HEK293 (cell line): ENCODE results near the gene CEBPB.

Experiments used
- CTCF ChIA-PET: fragments of 350-600 bp; formaldehyde crosslinking; extraction: SDS; loops from one replicate; lab custom pipeline; 2021; ENCODE audit warnings: antibody characterized with exemption; lab: Yijun Ruan, JAX
- POLR2A ChIA-PET: fragments of 300-600 bp; formaldehyde crosslinking; extraction: SDS; loops from one replicate; lab custom pipeline; 2020; ENCODE audit warnings: antibody characterized with exemption, inconsistent platforms; lab: Yijun Ruan, JAX
- H3K27ac ChIP-seq: fragments of 200-500 bp; sonication (Bioruptor generic); 2 replicates; pipeline ENCODE4 v1.5.1; 2014; ENCODE audit warnings: low read depth, low read length, control low read depth, inconsistent platforms; ENCODE audit errors: extremely low read depth
- H3K36me3 ChIP-seq, 2 experiments: fragments of 200-500 bp in 1 of 2; sonication (Bioruptor generic) in 1 of 2; 1 replicate in 1 of 2; 2 replicates in 1 of 2; pipeline ENCODE4 v1.5.1; 2014 to 2017; ENCODE audit warnings: inconsistent platforms in 2 of 2, low read length in 2 of 2; ENCODE audit not compliant: control insufficient read depth in 2 of 2, insufficient read depth in 1 of 2
- H3K4me1 ChIP-seq: fragments of 200-500 bp; sonication (Bioruptor generic); 2 replicates; pipeline ENCODE4 v1.5.1; 2014; ENCODE audit warnings: mild to moderate bottlenecking, low read length, inconsistent platforms; ENCODE audit not compliant: control insufficient read depth, insufficient read depth
- H3K4me3 ChIP-seq: 2 replicates; pipeline ENCODE4 v1.5.1; 2011; ENCODE audit warnings: low read depth, mild to moderate bottlenecking, control low read depth, low read length, moderate library complexity
- H3K9me3 ChIP-seq: fragments of 200-500 bp; sonication (Bioruptor generic); 2 replicates; pipeline ENCODE4 v1.5.1; 2014; ENCODE audit warnings: low read depth, low read length, inconsistent platforms; ENCODE audit not compliant: control insufficient read depth, insufficient read depth
- FEZF1 ChIP-seq: fragments of 450-650 bp; formaldehyde crosslinking; IDR thresholded peaks from 2 replicates; pipeline ENCODE4 v1.5.1; 2016; ENCODE audit warnings: missing biosample characterization, missing genetic modification characterization
- GLIS2 ChIP-seq: fragments of 450-650 bp; formaldehyde crosslinking; IDR thresholded peaks from 2 replicates; pipeline ENCODE4 v1.5.1; 2016; ENCODE audit warnings: missing biosample characterization, missing genetic modification characterization
- MZF1 ChIP-seq: fragments of 450-650 bp; formaldehyde crosslinking; IDR thresholded peaks from 2 replicates; pipeline ENCODE4 v1.5.1; 2017; ENCODE audit warnings: missing biosample characterization, missing genetic modification characterization, borderline replicate concordance
- PRDM10 ChIP-seq: fragments of 450-650 bp; formaldehyde crosslinking; IDR thresholded peaks from 2 replicates; pipeline ENCODE4 v1.5.1; 2016; ENCODE audit warnings: missing biosample characterization, missing genetic modification characterization
- ZBTB17 ChIP-seq: fragments of 450-650 bp; formaldehyde crosslinking; IDR thresholded peaks from 2 replicates; pipeline ENCODE4 v1.5.1; 2016; ENCODE audit warnings: missing biosample characterization, missing genetic modification characterization
- ZFP69B ChIP-seq: fragments of 450-650 bp; formaldehyde crosslinking; IDR thresholded peaks from 2 replicates; pipeline ENCODE4 v1.5.1; 2016; ENCODE audit warnings: missing biosample characterization, missing genetic modification characterization
- ZIC2 ChIP-seq: fragments of 450-650 bp; formaldehyde crosslinking; IDR thresholded peaks from 2 replicates; pipeline ENCODE4 v1.5.1; 2016; ENCODE audit warnings: missing biosample characterization, missing genetic modification characterization
- ZNF132 ChIP-seq: fragments of 450-650 bp; formaldehyde crosslinking; IDR thresholded peaks from 2 replicates; pipeline ENCODE4 v1.5.1; 2017; ENCODE audit warnings: missing biosample characterization, missing genetic modification characterization, borderline replicate concordance
- ZNF133 ChIP-seq: fragments of 450-650 bp; formaldehyde crosslinking; IDR thresholded peaks from 2 replicates; pipeline ENCODE4 v1.5.1; 2016; ENCODE audit warnings: missing biosample characterization, missing genetic modification characterization
- ZNF138 ChIP-seq: fragments of 450-650 bp; formaldehyde crosslinking; IDR thresholded peaks from 2 replicates; pipeline ENCODE4 v1.5.1; 2016; ENCODE audit warnings: missing biosample characterization, missing genetic modification characterization, borderline replicate concordance
- ZNF366 ChIP-seq: fragments of 450-650 bp; formaldehyde crosslinking; conservative IDR thresholded peaks from 2 replicates; pipeline ENCODE4 v1.5.1; 2016; ENCODE audit warnings: missing biosample characterization, missing genetic modification characterization
- ZNF585B ChIP-seq: fragments of 450-650 bp; formaldehyde crosslinking; IDR thresholded peaks from 2 replicates; pipeline ENCODE4 v1.5.1; 2016; ENCODE audit warnings: missing biosample characterization, missing genetic modification characterization
- ZNF639 ChIP-seq: fragments of 450-650 bp; formaldehyde crosslinking; IDR thresholded peaks from 2 replicates; pipeline ENCODE4 v1.5.1; 2016; ENCODE audit warnings: missing biosample characterization, missing genetic modification characterization
- TF ChIP-seq, protein P1 (sequence below): fragments of 450-650 bp; formaldehyde crosslinking; IDR thresholded peaks from 2 replicates; pipeline ENCODE4 v1.5.1; 2016; ENCODE audit warnings: missing biosample characterization, missing genetic modification characterization
- TF ChIP-seq, protein P2 (sequence below): fragments of 450-650 bp; formaldehyde crosslinking; IDR thresholded peaks from 2 replicates; pipeline ENCODE4 v1.5.1; 2016; ENCODE audit warnings: missing biosample characterization, missing genetic modification characterization, borderline replicate concordance

Gene CEBPB

DNA sequence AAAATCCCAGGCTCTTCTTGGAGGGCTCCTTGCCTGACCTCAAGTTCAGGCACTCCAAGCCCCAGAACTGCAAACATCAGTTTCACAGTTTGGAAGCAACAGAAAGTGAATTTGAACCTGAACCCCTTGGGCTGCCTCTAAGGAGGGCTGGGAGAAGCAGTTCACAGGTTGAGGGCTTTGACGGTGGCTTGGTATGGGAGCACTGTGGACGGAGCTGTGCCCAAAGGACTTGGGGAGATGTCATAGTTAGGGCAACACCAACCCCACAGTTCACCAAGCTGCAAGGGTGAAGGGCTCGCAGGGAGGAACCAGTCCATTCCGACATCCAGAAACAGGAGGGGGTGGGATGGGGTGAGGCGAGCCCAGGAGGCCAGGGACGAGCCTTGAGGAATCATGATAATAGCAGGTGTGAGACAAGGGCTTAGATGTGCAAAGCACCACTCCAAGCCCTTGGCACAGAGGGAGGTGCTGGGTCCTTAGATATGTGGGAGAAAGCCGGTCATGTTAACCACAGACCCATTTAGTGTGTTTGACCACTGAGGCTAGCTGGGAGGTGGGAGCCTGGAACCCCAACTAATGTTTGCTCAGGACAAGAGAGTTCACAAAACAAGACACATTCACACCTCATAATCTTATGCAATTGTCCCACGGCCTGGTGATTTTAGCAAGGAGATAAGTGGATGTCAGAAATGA is 4.3 kb downstream of the CEBPB start (continued):
- TF ChIP-seq, protein P1, sequence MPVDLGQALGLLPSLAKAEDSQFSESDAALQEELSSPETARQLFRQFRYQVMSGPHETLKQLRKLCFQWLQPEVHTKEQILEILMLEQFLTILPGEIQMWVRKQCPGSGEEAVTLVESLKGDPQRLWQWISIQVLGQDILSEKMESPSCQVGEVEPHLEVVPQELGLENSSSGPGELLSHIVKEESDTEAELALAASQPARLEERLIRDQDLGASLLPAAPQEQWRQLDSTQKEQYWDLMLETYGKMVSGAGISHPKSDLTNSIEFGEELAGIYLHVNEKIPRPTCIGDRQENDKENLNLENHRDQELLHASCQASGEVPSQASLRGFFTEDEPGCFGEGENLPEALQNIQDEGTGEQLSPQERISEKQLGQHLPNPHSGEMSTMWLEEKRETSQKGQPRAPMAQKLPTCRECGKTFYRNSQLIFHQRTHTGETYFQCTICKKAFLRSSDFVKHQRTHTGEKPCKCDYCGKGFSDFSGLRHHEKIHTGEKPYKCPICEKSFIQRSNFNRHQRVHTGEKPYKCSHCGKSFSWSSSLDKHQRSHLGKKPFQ = peak; percentile 53; the same call in 1 of the 2 replicates
- TF ChIP-seq, protein P2, sequence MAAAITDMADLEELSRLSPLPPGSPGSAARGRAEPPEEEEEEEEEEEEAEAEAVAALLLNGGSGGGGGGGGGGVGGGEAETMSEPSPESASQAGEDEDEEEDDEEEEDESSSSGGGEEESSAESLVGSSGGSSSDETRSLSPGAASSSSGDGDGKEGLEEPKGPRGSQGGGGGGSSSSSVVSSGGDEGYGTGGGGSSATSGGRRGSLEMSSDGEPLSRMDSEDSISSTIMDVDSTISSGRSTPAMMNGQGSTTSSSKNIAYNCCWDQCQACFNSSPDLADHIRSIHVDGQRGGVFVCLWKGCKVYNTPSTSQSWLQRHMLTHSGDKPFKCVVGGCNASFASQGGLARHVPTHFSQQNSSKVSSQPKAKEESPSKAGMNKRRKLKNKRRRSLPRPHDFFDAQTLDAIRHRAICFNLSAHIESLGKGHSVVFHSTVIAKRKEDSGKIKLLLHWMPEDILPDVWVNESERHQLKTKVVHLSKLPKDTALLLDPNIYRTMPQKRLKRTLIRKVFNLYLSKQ = no peak
- no peak for TF ChIP-seq ZNF138 (tag by site-specific recombination)

GRCh38 chr20:50195524-50196120 is 5.0 kb downstream of the CEBPB start:
- POLR2A ChIA-PET = interaction anchor here (0.6 kb wide), 1 partner anchor 86 kb away, joined by 3 read pairs; no protein-coding TSS in a partner anchor
- CTCF ChIA-PET = interaction anchor here (0.8 kb wide), 1 partner anchor 265 kb away, joined by 3 read pairs; no protein-coding TSS in a partner anchor

GRCh38 chr20:50196248-50196647 is 5.6 kb downstream of the CEBPB start:
- TF ChIP-seq ZNF133 (tag by site-specific recombination) = no peak
- no peak for TF ChIP-seq ZFP69B
- no peak for TF ChIP-seq ZNF132 (tag by site-specific recombination)
- TF ChIP-seq ZNF639 (tag by site-specific recombination) = no peak
- no peak for TF ChIP-seq GLIS2
- no peak for TF ChIP-seq ZNF366 (tag by site-specific recombination)
- ChIA-PET CTCF (no interaction called here), POLR2A (interaction anchor here (0.6 kb wide), 1 partner anchor 86 kb away, joined by 3 read pairs; no protein-coding TSS in a partner anchor)
- H3K36me3 ChIP-seq = peaks cover 0 to 6% of the 10 kb centered on the region in 2 experiments; a peak in 1 of 3 replicates
- H3K27ac ChIP-seq = no peak overlapping the region
- peaks cover 6% of the 10 kb centered on the region; the same call in 1 of the 2 replicates for H3K4me1 ChIP-seq
- no peak overlapping the region for H3K4me3 ChIP-seq
- no peaks in the 10 kb centered on the region for H3K9me3 ChIP-seq

More at GRCh38 chr20:50195524-50196120, 5.0 kb downstream of the CEBPB start:
- Histone ChIP-seq H3K4me3 (no peak overlapping the region), H3K27ac (no peak overlapping the region), H3K4me1 (peaks cover 6% of the 10 kb centered on the region; the same call in 1 of the 2 replicates), H3K36me3 (peaks cover 0 to 6% of the 10 kb centered on the region in 2 experiments; a peak in 1 of 3 replicates), H3K9me3 (no peaks in the 10 kb centered on the region)
- 0 out of 2 replicates have a peak, but pooled peaks have one; percentile 4 for TF ChIP-seq ZIC2
- no peak for TF ChIP-seq ZNF585B
- 0 out of 2 replicates have a peak, but pooled peaks have one; percentile 0 for TF ChIP-seq FEZF1 (tag by site-specific recombination)
- no peak for TF ChIP-seq MZF1
- TF ChIP-seq PRDM10 = peak; percentile 28; the same call in 1 of the 2 replicates
- TF ChIP-seq ZBTB17 = peak; percentile 85
